ENCODE data around the gene RRAS2.
"Not testable (repeated sequence)": the region's sequence is repeated elsewhere in the genome, so short reads cannot be mapped to it uniquely, and the experiment has no call there.

Gene RRAS2

DNA sequence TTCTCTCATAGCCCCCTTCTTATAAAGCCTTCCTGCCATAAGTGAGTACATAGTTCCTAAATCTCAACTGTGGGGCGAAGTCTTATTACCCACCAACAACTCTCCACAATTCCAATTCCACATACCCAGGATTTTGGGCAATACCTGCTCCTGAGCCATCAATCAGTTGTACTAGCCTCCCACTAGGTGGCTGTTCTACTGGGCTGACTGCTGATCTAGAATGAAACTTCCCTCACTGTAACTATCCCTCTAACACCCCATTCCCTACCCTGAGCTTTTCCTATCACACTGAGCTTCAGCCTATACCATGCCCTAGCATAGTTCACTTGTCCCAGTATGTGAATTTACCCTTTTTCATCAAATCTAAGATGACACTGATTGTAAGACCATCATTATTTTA, 52.5 kb downstream of the RRAS2 start:
- no peak for DNase-seq (ENCODE audit: low read depth)

GRCh38 chr11:14305649-14306048, 53.3 kb downstream of the RRAS2 start:
- DNase-seq (ENCODE audit: low read depth) = no peak

GRCh38 chr11:14304601-14305000, 54.4 kb downstream of the RRAS2 start:
- no peak for DNase-seq (ENCODE audit: low read depth)

DNA sequence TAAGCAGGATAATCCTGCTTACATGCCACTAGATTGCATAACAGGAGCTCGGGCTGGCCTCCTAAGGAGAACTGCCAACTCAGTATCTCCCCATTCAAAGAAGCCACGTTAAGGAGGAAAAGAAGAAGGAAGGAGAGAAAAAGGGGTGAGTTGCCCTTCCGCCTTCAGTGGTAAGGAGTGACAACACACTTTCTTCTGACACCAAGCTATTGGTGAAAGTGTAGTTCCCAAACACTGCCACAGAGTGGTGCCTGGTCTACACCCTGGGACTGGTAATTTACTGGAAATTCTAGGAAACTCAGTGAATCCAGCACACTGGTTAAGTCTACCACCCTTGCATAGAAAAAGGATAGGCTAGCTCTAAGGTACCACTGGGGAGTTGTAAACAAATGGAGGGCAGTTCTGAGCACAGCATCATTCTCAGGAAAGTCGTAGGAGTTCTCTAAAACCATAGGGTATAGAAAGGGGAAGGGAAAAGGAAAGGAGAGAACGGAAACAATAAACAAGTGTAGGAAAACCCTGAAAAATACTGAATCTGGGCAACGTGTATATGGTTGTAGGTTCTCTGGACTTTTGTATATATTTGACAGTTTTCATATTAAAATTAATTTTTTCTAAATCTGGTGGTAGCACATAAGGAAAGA, 58.2 kb downstream of the RRAS2 start:
- peak; percentile 46 for DNase-seq (ENCODE audit: low read depth)

- DNase-seq (ENCODE audit: low read depth) = no peak
Observed at GRCh38 chr11:14299921-14300320, 59.1 kb downstream of the RRAS2 start.

- DNase-seq (ENCODE audit: low read depth) = no peak
Observed at GRCh38 chr11:14290422-14290821, 68.6 kb downstream of the RRAS2 start.

- peak; percentile 53 for DNase-seq (ENCODE audit: low read depth)
Observed at GRCh38 chr11:14288189-14288935, 70.6 kb downstream of the RRAS2 start.

DNA sequence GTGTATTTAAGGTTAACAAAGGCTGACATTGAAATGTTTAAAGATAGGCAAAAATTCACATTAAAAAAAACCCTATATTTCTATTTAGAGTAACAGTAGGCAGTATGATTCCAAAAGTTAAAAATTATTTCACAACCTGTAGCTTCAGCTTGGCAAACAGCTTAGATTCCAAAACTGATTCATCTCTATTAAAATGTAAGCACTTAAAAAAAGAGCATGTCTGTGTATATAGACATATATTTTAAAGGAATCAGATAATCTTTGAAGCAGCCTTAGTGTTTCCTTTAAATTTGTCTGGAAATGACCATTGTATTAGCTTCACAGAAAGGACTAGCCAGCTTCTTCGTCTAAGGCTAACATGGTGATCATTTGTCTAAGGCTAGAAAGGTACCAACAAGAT, 80.1 kb downstream of the RRAS2 start:
- not testable (repeated sequence) for DNase-seq (ENCODE audit: low read depth)

DNA sequence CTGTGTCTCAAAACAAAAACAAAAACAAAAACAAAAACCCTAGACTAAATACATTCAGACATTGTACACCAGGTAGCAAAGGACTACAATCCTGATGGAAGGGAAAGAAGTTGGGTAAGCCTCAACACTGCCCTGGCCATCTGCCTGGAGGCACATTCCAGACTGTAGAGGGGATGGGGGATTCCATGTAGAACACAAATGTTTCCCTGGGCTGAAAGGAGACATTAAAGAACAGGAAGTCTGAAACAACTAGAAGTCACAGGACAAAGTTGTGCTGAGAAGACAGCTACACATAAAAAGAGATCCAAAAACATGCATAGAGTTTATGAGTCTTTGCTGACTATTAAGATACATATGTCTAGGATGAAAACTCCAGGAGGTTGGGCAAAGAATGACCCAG, 83.9 kb downstream of the RRAS2 start:
- no peak for DNase-seq (ENCODE audit: low read depth)

GRCh38 chr11:14273895-14274294, 85.1 kb downstream of the RRAS2 start:
- no peak for DNase-seq (ENCODE audit: low read depth)

- DNase-seq (ENCODE audit: low read depth) = no peak
Observed at GRCh38 chr11:14270690-14271542, 88.1 kb downstream of the RRAS2 start.

DNA sequence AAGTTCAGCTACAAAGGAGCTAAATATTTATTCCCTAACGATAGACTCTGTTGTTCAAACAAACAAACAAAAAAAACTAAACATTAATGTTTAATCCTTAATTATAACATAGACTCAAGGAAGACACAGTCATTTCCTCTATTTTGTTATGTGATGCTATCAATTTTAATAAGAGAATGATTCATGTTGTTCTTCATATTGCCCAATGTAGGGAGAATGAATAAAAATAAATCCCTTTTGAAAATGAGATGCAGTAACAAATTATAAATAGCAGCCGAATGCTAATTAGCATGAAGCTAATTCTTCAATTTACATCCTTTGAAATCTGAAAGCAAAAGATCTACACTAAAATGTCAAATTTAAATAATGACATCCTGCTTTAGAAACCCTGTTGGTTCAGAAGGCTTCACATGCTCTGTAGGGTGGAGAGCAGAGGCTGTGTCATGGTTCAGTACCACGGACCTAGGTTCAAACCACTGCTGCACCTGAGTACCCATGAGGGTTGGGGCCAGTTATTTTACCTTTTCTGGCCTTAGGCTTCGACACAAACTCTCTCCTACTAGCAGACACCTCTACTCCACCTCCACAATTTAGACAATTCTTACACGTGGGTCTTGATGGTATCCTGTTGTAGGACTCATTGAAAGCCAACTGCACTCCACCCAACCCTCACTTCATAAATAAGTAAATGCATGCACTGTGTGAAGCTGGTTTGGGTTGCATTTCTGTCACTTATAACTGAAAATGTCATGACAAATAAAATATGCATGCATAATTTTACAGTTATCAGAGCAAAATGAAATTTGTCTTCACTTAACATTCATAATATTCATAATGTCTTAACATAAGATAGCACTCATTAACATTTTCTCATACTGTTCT, 89.0 kb downstream of the RRAS2 start:
- DNase-seq (ENCODE audit: low read depth) = no peak

- DNase-seq (ENCODE audit: low read depth) = no peak
Observed at GRCh38 chr11:14267861-14268635, 90.9 kb downstream of the RRAS2 start.

GRCh38 chr11:14266622-14267021, 92.4 kb downstream of the RRAS2 start:
- DNase-seq (ENCODE audit: low read depth) = no peak

GRCh38 chr11:14264966-14265365, 94.0 kb downstream of the RRAS2 start:
- DNase-seq (ENCODE audit: low read depth) = no peak

GRCh38 chr11:14262271-14262846, 96.6 kb downstream of the RRAS2 start:
- no peak for DNase-seq (ENCODE audit: low read depth)

- DNase-seq (ENCODE audit: low read depth) = no peak
Observed at GRCh38 chr11:14261066-14261465, 97.9 kb downstream of the RRAS2 start.

DNA sequence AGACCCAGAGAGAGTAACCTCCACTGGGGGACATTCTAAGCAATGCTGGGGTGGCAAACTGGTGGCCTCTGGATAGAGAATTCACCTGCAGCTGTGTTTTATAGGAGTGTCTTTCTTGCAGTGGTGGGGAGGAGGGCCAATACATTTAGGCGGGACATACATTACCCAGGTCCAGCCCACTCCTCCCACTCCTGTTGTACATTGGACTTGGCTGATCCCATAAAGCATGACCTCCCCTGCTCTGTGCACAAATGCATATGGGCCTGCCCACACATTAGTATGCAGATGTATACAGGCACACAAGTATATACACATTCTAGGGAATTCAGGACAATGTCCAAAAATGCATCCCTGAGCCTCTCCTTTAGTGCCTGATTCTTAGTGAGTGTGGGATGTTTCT, 99.1 kb downstream of the RRAS2 start:
- no peak for DNase-seq (ENCODE audit: low read depth)

GRCh38 chr11:14259186-14259784, 99.7 kb downstream of the RRAS2 start:
- DNase-seq (ENCODE audit: low read depth) = no peak

DNA sequence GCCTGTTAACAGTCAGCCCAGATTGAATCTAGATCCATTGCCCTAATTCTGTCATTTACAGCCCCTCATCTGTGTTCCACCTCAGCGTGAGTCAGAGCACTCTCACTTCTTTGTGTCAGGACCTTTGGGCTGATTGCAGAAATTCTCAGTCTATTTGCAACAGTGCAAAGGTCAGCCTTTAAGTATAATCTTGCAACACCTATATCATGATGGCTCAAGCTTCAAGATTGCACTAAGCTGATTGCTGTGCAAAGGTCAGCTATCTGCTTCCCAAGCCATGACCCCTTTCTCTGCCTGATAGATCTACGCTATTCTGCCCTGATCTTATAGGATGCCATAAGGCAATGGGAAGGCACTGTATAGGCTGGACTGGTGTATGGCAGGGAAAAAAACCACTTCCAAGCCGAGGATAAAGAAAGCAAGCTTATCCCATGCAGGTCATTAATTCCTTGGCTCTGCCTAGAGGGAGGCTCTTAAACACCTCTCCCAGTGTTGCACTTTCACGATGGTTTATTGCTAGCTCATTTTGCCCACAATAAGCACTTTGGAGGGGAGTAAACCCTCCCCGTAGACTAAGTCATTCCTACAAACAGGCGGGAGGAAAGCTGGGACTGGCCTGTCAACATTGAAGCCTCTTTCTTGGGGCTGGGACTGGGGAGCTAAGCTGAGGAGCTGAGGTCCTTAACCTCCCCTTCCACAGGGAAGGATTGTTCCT, 100.6 kb downstream of the RRAS2 start:
- peak; percentile 83 for DNase-seq (ENCODE audit: low read depth)
